GM19025 (cell line): ENCODE measurements around the gene KIF26A.
"Not testable (repeated sequence)": the region's sequence is repeated elsewhere in the genome, so short reads cannot be mapped to it uniquely, and the experiment has no call there.

ENCODE experiments used
- ATAC-seq: cut with Tn5 transposase; IDR thresholded peaks from one replicate; pipeline ENCODE4 v1.9.1; 2021; ENCODE audit warnings: mild to moderate bottlenecking, low read depth, moderate library complexity; ENCODE audit not compliant: unreplicated experiment

The KIF26A gene

DNA sequence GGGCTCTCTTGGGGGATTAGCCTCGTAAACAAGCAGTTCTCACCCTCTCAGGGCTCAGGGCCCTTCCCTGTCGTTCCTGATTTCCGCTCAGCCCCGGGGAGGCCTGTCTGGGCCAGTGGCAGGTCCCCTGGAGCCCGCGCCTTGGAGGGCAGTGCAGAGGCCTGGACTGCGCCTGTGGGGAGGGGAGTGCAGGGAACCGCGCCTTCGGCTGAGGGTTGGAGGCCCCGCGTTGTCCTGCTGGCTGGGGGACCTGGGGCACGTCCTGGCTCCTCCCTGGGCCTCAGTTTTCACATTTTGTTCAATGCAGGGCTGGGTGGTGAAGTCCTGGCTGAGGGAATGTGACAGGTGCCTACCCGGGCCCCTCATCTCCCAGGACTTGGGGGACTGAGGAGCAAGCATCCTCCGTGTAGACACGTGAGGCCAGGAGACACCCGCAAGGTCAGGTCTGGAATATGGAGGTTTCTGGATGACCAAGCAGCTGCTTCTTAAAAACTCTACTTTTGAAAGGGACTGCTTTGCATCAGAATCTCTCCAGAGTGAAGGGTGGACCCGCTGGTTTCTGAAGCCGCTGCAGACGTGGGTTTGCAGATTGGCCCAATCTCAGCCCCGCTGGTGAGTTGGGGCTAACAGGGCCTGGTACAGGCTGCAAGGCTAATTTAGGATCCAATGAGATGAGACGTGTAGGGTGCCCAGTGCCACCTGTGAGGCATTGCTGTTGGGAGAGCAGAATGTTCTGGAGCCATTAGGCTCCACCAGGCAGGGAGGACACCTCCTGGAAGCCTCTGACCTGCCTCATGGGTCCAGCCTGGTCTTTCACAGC is 80.2 kb downstream of the KIF26A start:
- no peak for ATAC-seq

DNA sequence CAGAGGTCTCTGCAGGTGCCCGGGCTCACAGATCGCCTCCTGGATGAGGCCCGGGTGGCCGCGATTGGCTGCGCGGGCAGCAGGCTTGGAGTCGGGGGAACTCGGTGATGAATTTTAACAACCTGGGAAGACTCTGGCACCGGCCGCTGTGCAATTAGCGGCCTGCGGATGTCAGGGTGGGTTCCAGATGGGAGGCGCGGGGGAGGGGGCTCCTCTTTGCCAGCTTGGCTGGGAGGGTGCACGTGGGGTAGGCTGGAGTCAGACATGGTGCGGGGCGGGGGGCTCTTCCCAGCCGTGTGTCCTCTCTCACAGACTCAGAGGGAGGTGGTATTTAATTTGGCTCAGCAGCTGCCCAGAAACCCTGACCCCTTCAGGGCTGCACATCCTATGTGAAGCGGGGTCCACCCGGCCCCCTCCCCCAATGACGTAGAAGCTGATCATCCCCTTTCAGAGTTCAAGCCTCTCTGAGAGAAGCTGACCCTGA is 81.4 kb downstream of the KIF26A start:
- ATAC-seq: no peak

DNA sequence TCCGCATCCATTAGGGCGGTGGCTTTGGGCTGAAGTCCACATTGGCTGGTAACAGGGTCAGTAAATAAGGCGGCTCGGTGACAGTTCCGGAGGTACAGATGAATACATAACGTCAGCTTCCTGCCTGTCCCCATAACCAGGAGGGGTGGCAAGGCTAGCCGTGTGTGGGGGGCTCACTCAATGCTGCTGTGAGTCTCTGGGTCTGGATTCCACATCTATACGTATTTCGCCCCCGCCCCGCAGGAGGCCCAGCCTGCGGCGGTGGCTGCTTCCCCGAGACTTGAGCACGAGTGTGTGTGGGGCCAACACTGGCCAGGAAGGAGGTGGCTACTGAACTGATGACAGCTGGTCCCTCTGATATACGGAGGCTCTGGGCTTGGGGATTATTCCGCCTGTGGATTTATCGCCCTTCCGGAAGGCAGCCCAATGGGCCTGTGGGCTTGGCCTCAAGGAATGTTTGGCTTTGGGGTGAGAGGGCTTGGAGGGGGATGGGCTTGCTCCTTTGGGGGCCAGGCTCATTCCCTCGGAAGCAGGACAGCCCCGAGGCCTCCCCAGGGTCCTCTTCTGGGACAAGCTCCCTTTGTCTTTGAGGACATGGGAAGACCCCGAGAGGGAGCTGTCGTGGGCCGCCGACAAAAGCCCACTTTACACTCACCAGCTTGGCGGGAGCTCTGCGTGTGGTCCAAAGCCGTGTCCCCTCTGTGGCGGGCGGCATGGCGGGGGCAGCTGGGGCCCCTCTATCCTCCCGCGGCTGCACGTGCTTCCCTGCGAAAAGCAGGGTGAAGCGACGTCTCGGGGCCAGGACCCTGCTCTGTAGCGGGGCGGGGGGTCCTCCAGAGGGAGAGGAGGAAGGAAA is 82.1 kb downstream of the KIF26A start:
- no peak for ATAC-seq

- ATAC-seq: no peak
Observed at GRCh38 chr14:104221071-104221625, 82.8 kb downstream of the KIF26A start.

DNA sequence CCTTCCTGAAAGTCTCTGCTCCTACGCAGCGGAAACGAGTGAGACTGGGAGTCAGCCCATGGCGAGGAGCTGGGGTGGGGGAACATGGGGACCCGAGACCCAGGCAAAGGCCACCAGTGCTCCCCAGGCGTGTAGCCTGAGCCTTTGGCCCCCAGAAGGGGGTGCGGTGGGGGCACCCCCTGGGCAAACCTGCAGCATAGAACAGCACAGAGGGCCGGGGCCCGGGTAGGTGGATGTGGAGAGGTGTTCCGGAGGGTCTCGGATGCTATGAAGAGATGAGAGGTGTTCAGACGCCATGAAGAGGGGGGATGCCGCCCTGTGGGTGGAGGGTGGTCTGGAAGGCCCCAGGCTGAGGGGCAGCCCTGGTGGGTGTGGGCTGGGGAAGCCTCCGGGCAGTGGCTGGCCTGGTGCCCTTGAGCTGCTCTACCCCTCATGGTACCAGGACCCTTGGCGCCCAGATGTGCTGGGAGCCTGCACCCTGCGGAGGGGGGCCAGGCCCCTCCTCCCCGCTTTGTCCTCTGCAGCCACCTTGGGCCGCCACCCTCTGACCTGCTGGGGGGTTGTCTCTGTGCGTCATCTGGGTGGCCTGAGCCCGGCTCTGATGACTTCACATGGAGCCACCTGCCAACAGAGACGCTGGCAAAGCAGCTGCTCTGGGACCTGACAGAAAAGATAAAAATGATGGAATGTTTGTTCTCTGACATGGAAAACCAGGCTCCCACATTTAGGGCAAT is 83.4 kb downstream of the KIF26A start:
- ATAC-seq: no peak

- ATAC-seq: no peak
Observed at GRCh38 chr14:104222396-104223036, 84.1 kb downstream of the KIF26A start.

DNA sequence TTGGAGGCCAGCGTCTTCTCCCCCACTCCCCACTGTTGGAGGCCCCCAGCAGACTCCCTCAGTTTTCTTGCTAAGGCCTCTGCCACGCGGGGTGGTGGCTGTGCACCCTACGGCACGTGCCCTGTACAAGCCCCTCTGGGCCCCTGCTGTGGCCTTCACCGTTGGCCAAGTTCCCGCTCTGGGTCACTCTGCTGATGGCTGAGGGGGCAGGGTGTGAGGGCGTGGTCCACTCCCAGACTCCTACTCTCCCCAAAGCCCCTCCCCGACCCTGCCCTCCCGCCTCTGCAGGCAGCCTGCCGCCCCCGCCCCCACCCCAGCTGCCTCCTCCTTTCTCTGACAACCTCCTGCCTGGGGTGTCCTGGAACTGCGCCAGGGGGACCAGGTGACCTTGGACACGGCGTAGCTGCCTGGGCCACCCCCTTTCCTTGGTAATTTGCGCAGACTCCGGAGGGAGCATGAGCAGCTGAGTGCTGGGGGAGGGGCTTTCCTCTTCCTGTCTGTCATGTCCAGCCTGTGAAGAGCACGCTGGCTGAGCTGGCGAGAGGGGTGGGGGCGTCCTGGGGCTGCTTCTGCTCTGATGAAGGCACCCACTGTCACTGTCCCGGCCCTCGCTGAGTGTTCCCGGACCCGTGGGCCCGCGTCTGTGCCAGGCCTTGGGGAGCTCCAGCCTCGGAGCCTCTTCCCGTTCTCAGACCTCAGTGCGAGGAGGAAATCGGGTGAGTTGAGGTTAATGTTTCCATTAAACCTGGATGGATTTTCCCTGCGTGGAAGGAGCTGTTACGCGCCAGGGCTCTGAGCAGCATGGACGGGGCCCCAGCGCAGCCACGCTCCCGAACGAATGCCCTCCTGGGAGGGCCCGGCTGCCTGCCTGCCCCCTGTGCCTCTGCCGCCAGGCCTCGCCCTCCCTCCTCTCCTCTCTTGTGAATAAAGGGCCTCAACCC is 85.0 kb downstream of the KIF26A start:
- no peak for ATAC-seq

- no peak for ATAC-seq
Observed at GRCh38 chr14:104224131-104224505, 85.7 kb downstream of the KIF26A start.

- ATAC-seq: no peak
Observed at GRCh38 chr14:104224506-104225277, 86.3 kb downstream of the KIF26A start.

GRCh38 chr14:104225278-104226190 is 87.1 kb downstream of the KIF26A start:
- not testable (repeated sequence) for ATAC-seq

DNA sequence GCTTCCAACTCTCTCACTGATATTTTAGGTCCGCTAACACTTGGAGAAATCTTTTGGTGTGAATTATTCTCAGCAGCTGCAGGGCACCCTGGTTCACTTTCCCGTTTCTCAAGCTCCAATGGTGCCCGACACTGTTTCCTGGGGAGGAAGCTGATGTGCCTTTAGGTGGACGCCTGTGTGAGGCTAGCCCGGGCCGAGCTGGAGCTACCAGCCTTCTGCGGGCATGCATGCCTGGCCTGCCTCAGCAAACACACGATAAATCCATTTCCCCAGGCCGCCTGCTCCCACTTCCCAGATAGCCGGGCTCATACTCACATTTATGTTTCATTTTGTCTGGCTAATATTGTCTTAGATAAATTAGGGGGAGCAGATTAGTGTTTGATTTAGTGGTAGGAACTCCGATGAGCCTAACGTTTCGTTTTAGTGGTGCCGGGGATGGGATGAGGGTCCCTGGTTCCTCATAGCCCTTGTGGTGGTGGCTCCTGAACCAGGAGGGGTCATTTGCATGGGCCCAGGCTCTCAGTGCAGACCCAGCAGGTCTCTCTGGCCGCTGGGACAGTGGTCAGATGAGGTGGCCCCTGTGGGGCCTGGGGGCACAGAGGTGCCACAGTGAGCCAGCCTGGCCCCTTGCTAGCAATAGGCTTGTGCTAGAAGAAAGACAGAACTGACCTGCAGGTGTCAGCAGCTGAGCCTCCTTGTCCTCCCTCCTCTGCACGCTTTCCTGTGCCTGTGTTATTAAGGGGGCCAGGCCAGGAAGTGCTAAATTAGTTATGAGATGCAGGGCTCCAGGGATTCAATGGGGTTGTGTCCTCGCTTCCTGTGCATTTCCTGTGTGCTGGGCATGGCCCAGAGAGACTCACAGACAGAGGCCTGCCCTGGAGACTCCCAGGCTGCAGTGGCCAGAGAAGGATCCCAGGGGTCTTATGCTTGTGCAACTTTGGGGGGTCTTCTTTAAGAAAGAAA is 88.3 kb downstream of the KIF26A start:
- ATAC-seq: no peak

GRCh38 chr14:104227806-104228205 is 89.4 kb downstream of the KIF26A start:
- no peak for ATAC-seq

DNA sequence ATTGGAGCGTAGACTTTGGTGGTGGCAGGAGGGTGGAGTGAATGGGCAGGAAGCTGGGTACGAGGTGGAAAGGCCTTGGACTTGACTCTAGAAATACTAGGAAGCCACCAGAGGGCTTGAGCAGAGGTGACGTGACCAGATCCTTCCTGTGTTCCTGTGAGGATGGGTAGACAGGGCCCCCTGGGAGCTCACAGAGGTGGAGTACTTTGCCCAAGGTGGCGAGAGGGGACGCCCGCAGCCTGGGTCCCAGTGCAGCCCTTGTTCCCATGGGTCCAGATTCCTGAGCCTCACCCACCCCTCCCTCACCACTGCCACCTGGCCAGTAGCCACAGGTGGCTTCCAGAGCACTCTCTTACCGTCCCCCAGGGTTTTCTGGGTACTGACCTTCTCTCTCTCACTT is 89.8 kb downstream of the KIF26A start:
- no peak for ATAC-seq

- no peak for ATAC-seq
Observed at GRCh38 chr14:104228716-104229533, 90.5 kb downstream of the KIF26A start.

- ATAC-seq: no peak
Observed at GRCh38 chr14:104229534-104230055, 91.2 kb downstream of the KIF26A start.
